H1 (cell line): ENCODE results near the gene CELF2. TPM values are rescaled to one million over a fixed set of nuclear protein-coding genes. Genes with fewer than 3 reads are reported as not detected.

Experiments used
- CTCF ChIA-PET: fragments of 300-600 bp; sonication (Branson Sonifier 250); formaldehyde crosslinking; loops from one replicate; lab custom pipeline; 2021; ENCODE audit not compliant: partially characterized antibody; lab: Charles Lee
- POLR2A ChIA-PET: fragments of 300-600 bp; sonication (Branson Sonifier 250); formaldehyde crosslinking; loops from one replicate; lab custom pipeline; 2021; ENCODE audit warnings: inconsistent platforms; ENCODE audit not compliant: partially characterized antibody; lab: Charles Lee
- DNase-seq, 2 experiments: peaks; one replicate each; pipeline versions ENCODE4 v3.0.0 to v3.0.0-alpha.2; 2010 to 2022; ENCODE audit warnings: low spot score in 2 of 2, low read depth in 1 of 2, mixed read lengths in 1 of 2
- FAIRE-seq: peaks from 2 replicates; lab custom pipeline; 2011; peaks lifted over from hg19 to GRCh38; lab: Jason Lieb, UNC
- H2AFZ ChIP-seq: 2 replicates; pipeline ENCODE4 v1.8.1; 2012; ENCODE audit warnings: low read length, inconsistent platforms
- H2AK5ac ChIP-seq: 2 replicates; pipeline ENCODE4 v1.6.1; 2013; ENCODE audit warnings: low read depth, low read length
- H2BK120ac ChIP-seq: replicated peaks from 2 replicates; pipeline ENCODE3; 2013; ENCODE audit warnings: low read depth, low read length, inconsistent platforms
- H2BK12ac ChIP-seq: 2 replicates; pipeline ENCODE4 v1.6.1; 2013; ENCODE audit warnings: low read depth, low read length
- H2BK15ac ChIP-seq: 2 replicates; pipeline ENCODE4 v1.6.1; 2013; ENCODE audit warnings: low read length
- H2BK20ac ChIP-seq: 2 replicates; pipeline ENCODE4 v1.6.1; 2013; ENCODE audit warnings: low read length
- H2BK5ac ChIP-seq: 2 replicates; pipeline ENCODE4 v1.6.1; 2013; ENCODE audit warnings: low read depth, low read length
- H3K14ac ChIP-seq: 2 replicates; pipeline ENCODE4 v1.6.1; 2013; ENCODE audit warnings: inconsistent platforms; ENCODE audit not compliant: insufficient read length
- H3K18ac ChIP-seq: 2 replicates; pipeline ENCODE4 v1.6.1; 2013; ENCODE audit warnings: low read length; ENCODE audit errors: extremely low read depth
- H3K23ac ChIP-seq: 2 replicates; pipeline ENCODE4 v1.6.1; 2013; ENCODE audit warnings: inconsistent platforms; ENCODE audit not compliant: insufficient read length
- H3K23me2 ChIP-seq: 2 replicates; pipeline ENCODE4 v1.6.1; 2013; ENCODE audit warnings: low read depth, low read length
- H3K27ac ChIP-seq: 2 replicates; pipeline ENCODE4 v1.6.1; 2011; ENCODE audit warnings: low read depth, low read length, inconsistent platforms
- H3K27me3 ChIP-seq, 4 experiments: replicated peaks in 1 of 4; 1 replicate in 1 of 4; 2 replicates in 3 of 4; pipeline versions ENCODE4 v1.6.1 to v1.8.1; 2011 to 2013; ENCODE audit warnings: low read length in 3 of 4, mild to moderate bottlenecking in 3 of 4, inconsistent platforms in 2 of 4, mixed read lengths in 2 of 4, moderate library complexity in 1 of 4; ENCODE audit not compliant: control insufficient read depth in 3 of 4, insufficient read depth in 3 of 4; ENCODE audit errors: extremely low read depth in 1 of 4
- H3K36me3 ChIP-seq, 4 experiments: 2 replicates each; pipeline versions ENCODE4 v1.6.1 to v1.8.1; 2011 to 2013; ENCODE audit warnings: mild to moderate bottlenecking in 4 of 4, low read length in 3 of 4, moderate library complexity in 2 of 4, control low read depth in 1 of 4, inconsistent platforms in 1 of 4; ENCODE audit not compliant: insufficient read depth in 4 of 4, control insufficient read depth in 2 of 4
- H3K4ac ChIP-seq: replicated peaks from 2 replicates; pipeline ENCODE3; 2013; ENCODE audit warnings: low read length, low read depth, mixed read lengths, inconsistent platforms; ENCODE audit not compliant: insufficient read length
- H3K4me1 ChIP-seq, 4 experiments: replicated peaks in 1 of 4; 1 replicate in 1 of 4; 2 replicates in 3 of 4; pipeline versions ENCODE4 v1.6.1 to v1.8.1; 2011 to 2013; ENCODE audit warnings: low read length in 3 of 4, inconsistent platforms in 2 of 4, mixed read lengths in 1 of 4; ENCODE audit not compliant: insufficient read depth in 4 of 4, control insufficient read depth in 3 of 4
- H3K4me2 ChIP-seq, 2 experiments: 2 replicates each; pipeline versions ENCODE4 v1.6.1 to v1.8.1; 2011 to 2013; ENCODE audit warnings: low read depth in 2 of 2, low read length in 2 of 2, control low read depth in 1 of 2, inconsistent platforms in 1 of 2, mild to moderate bottlenecking in 1 of 2; ENCODE audit not compliant: insufficient read depth in 1 of 2
- H3K4me3 ChIP-seq, 4 experiments: fragments of 200-600, 300-600 bp in 1 of 4; sonication (generic), shearing (Covaris generic), sonication (Bioruptor Twin) in 1 of 4; 2 replicates each; pipeline versions ENCODE4 v1.5.1 to v1.8.1; 2011 to 2016; ENCODE audit warnings: low read length in 4 of 4, low read depth in 3 of 4, control low read depth in 2 of 4, inconsistent platforms in 2 of 4, mild to moderate bottlenecking in 2 of 4, mixed read lengths in 1 of 4, moderate library complexity in 1 of 4; ENCODE audit not compliant: insufficient read depth in 2 of 4; ENCODE audit errors: extremely low read depth in 1 of 4
- H3K56ac ChIP-seq: replicated peaks from 2 replicates; pipeline ENCODE3; 2013; ENCODE audit warnings: low read depth, mild to moderate bottlenecking, mixed read lengths, low read length, inconsistent platforms; ENCODE audit not compliant: insufficient read length
- H3K79me1 ChIP-seq: 2 replicates; pipeline ENCODE4 v1.6.1; 2013; ENCODE audit warnings: low read depth, low read length, control low read depth
- H3K79me2 ChIP-seq, 2 experiments: 2 replicates each; pipeline versions ENCODE4 v1.6.1 to v1.8.1; 2012 to 2013; ENCODE audit warnings: low read length in 2 of 2, mild to moderate bottlenecking in 2 of 2, inconsistent platforms in 1 of 2; ENCODE audit not compliant: insufficient read depth in 2 of 2, control insufficient read depth in 1 of 2
- H3K9ac ChIP-seq, 4 experiments: replicated peaks in 1 of 4; 1 replicate in 1 of 4; 2 replicates in 3 of 4; pipeline versions ENCODE4 v1.6.1 to v1.8.1; 2011 to 2013; ENCODE audit warnings: low read depth in 3 of 4, low read length in 3 of 4, control low read depth in 2 of 4, mild to moderate bottlenecking in 2 of 4, moderate library complexity in 2 of 4, inconsistent platforms in 1 of 4; ENCODE audit errors: extremely low read depth in 1 of 4
- H3K9me3 ChIP-seq, 2 experiments: 2 replicates each; pipeline versions ENCODE4 v1.6.1 to v1.8.1; 2012 to 2013; ENCODE audit warnings: mild to moderate bottlenecking in 2 of 2, moderate library complexity in 2 of 2, control low read depth in 1 of 2, inconsistent platforms in 1 of 2, low read depth in 1 of 2, low read length in 1 of 2, mixed read lengths in 1 of 2; ENCODE audit not compliant: insufficient read depth in 2 of 2
- H4K20me1 ChIP-seq, 2 experiments: replicated peaks in 1 of 2; 2 replicates each; pipeline versions ENCODE3 to v1.8.1; 2011 to 2013; ENCODE audit warnings: inconsistent platforms in 2 of 2, low read length in 2 of 2, mild to moderate bottlenecking in 1 of 2; ENCODE audit not compliant: insufficient read depth in 2 of 2, control insufficient read depth in 1 of 2
- H4K5ac ChIP-seq: 2 replicates; pipeline ENCODE4 v1.6.1; 2013; ENCODE audit warnings: low read length, low read depth, mixed read lengths, inconsistent platforms; ENCODE audit not compliant: insufficient read length
- H4K8ac ChIP-seq: 2 replicates; pipeline ENCODE4 v1.8.0; 2013; ENCODE audit warnings: mild to moderate bottlenecking, moderate library complexity, low read length, inconsistent platforms; ENCODE audit not compliant: insufficient read depth; ENCODE audit errors: extremely low read depth
- H4K91ac ChIP-seq: replicated peaks from 2 replicates; pipeline ENCODE3; 2013; ENCODE audit warnings: low read length, mixed read lengths, inconsistent platforms; ENCODE audit not compliant: insufficient read length
- BRCA1 ChIP-seq: IDR thresholded peaks from 2 replicates; pipeline ENCODE4 v1.6.1; 2012; ENCODE audit warnings: low read depth, low read length, improper control_type of control experiment
- JUND ChIP-seq: IDR thresholded peaks from 2 replicates; pipeline ENCODE4 v1.6.1; 2011; ENCODE audit warnings: mild to moderate bottlenecking, improper control_type of control experiment, low read length
- POLR2A ChIP-seq, 2 experiments: IDR thresholded peaks; 1 replicate in 1 of 2; 2 replicates in 1 of 2; pipeline ENCODE4 v1.6.1; 2011; ENCODE audit warnings: low read depth in 2 of 2, low read length in 2 of 2, mild to moderate bottlenecking in 2 of 2; ENCODE audit errors: control extremely low read depth in 1 of 2
- RAD21 ChIP-seq, 2 experiments: IDR thresholded peaks in 1 of 2; conservative IDR thresholded peaks in 1 of 2; 2 replicates each; pipeline ENCODE4 v1.6.1; 2011; ENCODE audit warnings: low read depth in 2 of 2, low read length in 2 of 2, improper control_type of control experiment in 1 of 2, inconsistent platforms in 1 of 2, mild to moderate bottlenecking in 1 of 2, moderate library complexity in 1 of 2
- SAP30 ChIP-seq: fragments of 300-600 bp; sonication (generic); IDR thresholded peaks from 2 replicates; pipeline ENCODE4 v1.7.1; 2012; ENCODE audit warnings: low read length, moderate library complexity, mild to moderate bottlenecking, inconsistent platforms; ENCODE audit not compliant: insufficient read depth, insufficient replicate concordance
- SIRT6 ChIP-seq: IDR thresholded peaks from one replicate; pipeline ENCODE4 v1.7.1; 2012; ENCODE audit warnings: low read length, inconsistent platforms
- SIX5 ChIP-seq: IDR thresholded peaks from 2 replicates; pipeline ENCODE4 v1.6.1; 2011; ENCODE audit warnings: mild to moderate bottlenecking, low read depth, low read length
- WGBS, 2 experiments: shearing (Covaris generic) in 1 of 2; methylation state at CpG; one replicate each; pipeline versions ENCODE4 v1.1.6 to v1.1.7; 2013 to 2015; ENCODE audit warnings: low lambda C conversion rate in 2 of 2, mixed read lengths in 2 of 2, inconsistent platforms in 1 of 2, low coverage in 1 of 2, missing lambda C conversion rate in 1 of 2; ENCODE audit not compliant: insufficient replicate concordance in 2 of 2, insufficient coverage in 1 of 2, insufficient read length in 1 of 2; ENCODE audit errors: extremely low coverage in 1 of 2, missing lambda C conversion rate in 1 of 2; 5-methylcytosine and 5-hydroxymethylcytosine counted together
- polyA plus RNA-seq, 7 experiments: library from polyadenylated mRNA; depleted of rRNA in 3 of 7; stranded (reverse) in 5 of 7; unstranded in 2 of 7; fragments of >200 nt in 5 of 7; fragments of 200-250 nt in 2 of 7; gene quantifications; 1 replicate in 5 of 7; 2 replicates in 1 of 7; 4 replicates in 1 of 7; pipeline versions ENCODE4 v1.2.1 to v1.2.3, GENCODE V29; 2011 to 2013; ENCODE audit warnings: missing spikeins in 2 of 7, mixed read lengths in 2 of 7
- total RNA-seq: library from RNA; stranded (reverse); fragmentation: NEBNext Ultra II Directional; extraction: Animal tissue kit (Norgen Biotek cat#: 25700); gene quantifications from 2 replicates; pipeline ENCODE4 v1.2.1, GENCODE V29; 2021

CELF2 gene
- total and polyA plus RNA-seq, 2 of the 8 experiments (the other 6 are each of a cell fraction or from before 2014, with no cell fraction given) = 18.3 to 22.7 TPM

GRCh38 chr10:10975647-10976046 is 42.0 kb upstream of the CELF2 start:
- POLR2A ChIA-PET = no interaction called here
- Histone ChIP-seq H3K36me3 (no peaks in the 10 kb centered on the region), H3K23ac (no peak overlapping the region), H3K23me2 (no peaks in the 10 kb centered on the region), H3K27ac (no peak overlapping the region), H3K9me3 (no peaks in the 10 kb centered on the region), H2BK12ac (no peak overlapping the region), H4K20me1 (no peaks in the 10 kb centered on the region), H3K4me2 (no peak overlapping the region), H4K91ac (no peak overlapping the region), H4K8ac (no peak overlapping the region), H2BK20ac (no peak overlapping the region), H2AK5ac (no peak overlapping the region), H3K14ac (no peak overlapping the region), H3K27me3 (no peaks in the 10 kb centered on the region), H2BK120ac (no peak overlapping the region), H3K4me1 (no peaks in the 10 kb centered on the region), H3K4ac (no peak overlapping the region), H3K56ac (no peak overlapping the region), H2AFZ (no peak overlapping the region), H4K5ac (no peak overlapping the region), H2BK15ac (no peak overlapping the region), H3K9ac (no peak overlapping the region), H3K79me2 (no peaks in the 10 kb centered on the region), H2BK5ac (no peak overlapping the region), H3K18ac (no peak overlapping the region), H3K4me3 (no peak overlapping the region), H3K79me1 (no peaks in the 10 kb centered on the region)
- CTCF ChIA-PET = interaction anchor here (0.9 kb wide), 1 partner anchor 60 kb away, joined by 3 read pairs; no protein-coding TSS in a partner anchor
- no peak for FAIRE-seq
- 100% methylated on average over 2 of the region's 2 CpGs; no CpG with 5 or more reads in 1 of the 2 experiments for WGBS, 2 experiments
- DNase-seq = no peak
- TF ChIP-seq POLR2A (IDR thresholded peaks at IDR 0.05; ENCODE audit: control extremely low read depth in 1 of 2, low read depth in 2 of 2, low read length in 2 of 2) = no peak
- TF ChIP-seq RAD21 (IDR thresholded peaks at IDR 0.05 in 1 of 2, conservative IDR thresholded peaks at IDR 0.05 in 1 of 2; ENCODE audit: low read depth in 2 of 2, low read length in 2 of 2) = no peak
- no peak for TF ChIP-seq SIX5
- no peak for TF ChIP-seq JUND
- TF ChIP-seq BRCA1 = no peak
- TF ChIP-seq SIRT6 = no peak
- TF ChIP-seq SAP30 = no peak
